Osteocyte (in vitro differentiated cells): ENCODE measurements around the gene MED13L. TPM values are rescaled to one million over a fixed set of nuclear protein-coding genes. Genes with fewer than 3 reads are reported as not detected.
A peak's percentile ranks its signal among the peaks of the same experiment; 100 is the strongest.

Experiments used
- DNase-seq: peaks from one replicate; pipeline ENCODE4 v3.0.0; 2021; ENCODE audit warnings: mixed read lengths; ENCODE audit not compliant: unreplicated experiment; ENCODE audit errors: extremely low spot score
- H3K27ac Mint-ChIP-seq: one replicate; pipeline ENCODE4 v1.8.0; 2021; ENCODE audit warnings: mild to moderate bottlenecking, mixed read lengths; ENCODE audit not compliant: unreplicated experiment
- H3K27me3 Mint-ChIP-seq: one replicate; pipeline ENCODE4 v1.8.0; 2021; ENCODE audit warnings: mixed read lengths; ENCODE audit not compliant: unreplicated experiment
- H3K36me3 Mint-ChIP-seq: one replicate; pipeline ENCODE4 v1.8.0; 2021; ENCODE audit warnings: mixed read lengths; ENCODE audit not compliant: unreplicated experiment
- H3K4me1 Mint-ChIP-seq: one replicate; pipeline ENCODE4 v1.8.0; 2021; ENCODE audit warnings: mixed read lengths; ENCODE audit not compliant: unreplicated experiment
- H3K4me3 Mint-ChIP-seq: one replicate; pipeline ENCODE4 v1.8.0; 2021; ENCODE audit warnings: mild to moderate bottlenecking, moderate library complexity, mixed read lengths; ENCODE audit not compliant: unreplicated experiment
- H3K9me3 Mint-ChIP-seq: one replicate; pipeline ENCODE4 v1.8.0; 2021; ENCODE audit warnings: mixed read lengths; ENCODE audit not compliant: unreplicated experiment
- CTCF ChIP-seq: fragments of 200-600 bp; sonication (generic); IDR thresholded peaks from 2 replicates; pipeline ENCODE4 v1.5.0; 2021; ENCODE audit warnings: antibody characterized with exemption, mild to moderate bottlenecking, moderate library complexity
- total RNA-seq: library from RNA; stranded (reverse); gene quantifications from 2 replicates; pipeline ENCODE4 v1.2.1, GENCODE V29; 2021

Gene MED13L
- total RNA-seq, 1 donor from 2014 or later = 229 TPM

GRCh38 chr12:116125956-116126566 is 151.4 kb downstream of the MED13L start:
- Mint-ChIP-seq H3K27me3 (no peaks in the 10 kb centered on the region), H3K36me3 (no peaks in the 10 kb centered on the region), H3K4me3 (no peak overlapping the region)

GRCh38 chr12:116125084-116125483 is 152.4 kb downstream of the MED13L start:
- H3K4me3 Mint-ChIP-seq = no peak overlapping the region
- no peak for DNase-seq
- no peaks in the 10 kb centered on the region for H3K36me3 Mint-ChIP-seq
- no peak overlapping the region for H3K27ac Mint-ChIP-seq
- no peak for TF ChIP-seq CTCF
- peaks cover 88% of the 10 kb centered on the region for H3K4me1 Mint-ChIP-seq
- no peaks in the 10 kb centered on the region for H3K9me3 Mint-ChIP-seq
- no peaks in the 10 kb centered on the region for H3K27me3 Mint-ChIP-seq

More at GRCh38 chr12:116125956-116126566, 151.4 kb downstream of the MED13L start:
- Mint-ChIP-seq H3K9me3 (no peaks in the 10 kb centered on the region), H3K27ac (peak overlapping the region; percentile 5), H3K4me1 (peaks cover 89% of the 10 kb centered on the region)
- no peak for TF ChIP-seq CTCF
- DNase-seq = no peak

GRCh38 chr12:116123451-116124258 is 153.8 kb downstream of the MED13L start:
- H3K27me3 Mint-ChIP-seq = no peaks in the 10 kb centered on the region
- H3K4me3 Mint-ChIP-seq = peak overlapping the region; percentile 46
- TF ChIP-seq CTCF = no peak
- H3K9me3 Mint-ChIP-seq = no peaks in the 10 kb centered on the region
- H3K36me3 Mint-ChIP-seq = no peaks in the 10 kb centered on the region
- peaks cover 87% of the 10 kb centered on the region for H3K4me1 Mint-ChIP-seq
- H3K27ac Mint-ChIP-seq = peak overlapping the region; percentile 80
- DNase-seq = no peak

- Mint-ChIP-seq H3K9me3 (no peaks in the 10 kb centered on the region), H3K27ac (peak overlapping the region; percentile 87), H3K36me3 (no peaks in the 10 kb centered on the region), H3K4me1 (peaks cover 81% of the 10 kb centered on the region), H3K27me3 (no peaks in the 10 kb centered on the region), H3K4me3 (no peak overlapping the region)
- no peak for DNase-seq
- no peak for TF ChIP-seq CTCF
These were observed 154.9 kb downstream of the MED13L start for GRCh38 chr12:116122628-116123027.

GRCh38 chr12:116121453-116121871 is 156.0 kb downstream of the MED13L start:
- Mint-ChIP-seq H3K4me3 (peak overlapping the region; percentile 59), H3K36me3 (no peaks in the 10 kb centered on the region), H3K27me3 (no peaks in the 10 kb centered on the region), H3K27ac (peak overlapping the region; percentile 87), H3K9me3 (no peaks in the 10 kb centered on the region), H3K4me1 (peaks cover 79% of the 10 kb centered on the region)
- no peak for TF ChIP-seq CTCF
- DNase-seq = no peak
